ENCODE data around the gene RASL10A. TPM values are rescaled to one million over a fixed set of nuclear protein-coding genes. Genes with fewer than 3 reads are reported as not detected.

The RASL10A gene
- polyA plus RNA-seq, 3 donors: 0.35 to 2.1 (median 0.50) TPM

DNA sequence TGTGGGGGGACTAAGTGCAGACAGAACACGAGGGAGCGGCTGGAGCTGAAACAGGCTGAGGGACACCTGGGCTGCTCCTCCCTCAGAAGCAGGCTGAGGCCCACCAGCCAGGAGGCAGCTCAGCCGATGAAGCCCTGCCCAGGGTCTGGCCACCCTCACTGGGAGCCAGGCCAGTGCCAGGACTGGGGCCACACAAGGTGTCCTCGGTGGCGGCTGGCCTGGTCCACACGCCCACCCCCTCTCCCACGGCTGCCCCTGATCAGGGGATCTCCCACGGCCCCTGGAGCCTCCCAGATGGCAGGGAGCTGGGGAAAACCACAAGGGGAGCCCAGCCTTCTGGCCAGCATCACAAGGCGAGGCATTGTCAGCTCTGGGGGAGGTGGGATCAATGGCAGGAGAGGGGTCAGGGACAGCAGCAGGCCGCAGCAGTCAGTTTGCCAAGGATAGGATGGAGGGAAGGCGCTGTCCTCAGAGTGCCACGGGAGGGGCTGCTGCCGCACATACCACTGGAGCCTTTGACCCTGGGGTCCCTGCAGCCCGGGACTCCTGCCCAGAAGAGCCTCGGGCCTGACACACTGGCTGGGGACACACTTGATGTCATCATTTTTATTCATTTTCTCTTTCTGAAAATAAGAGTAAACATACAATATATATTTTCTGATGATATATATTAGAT is 11.7 kb upstream of the RASL10A start:
- H3K36me3 ChIP-seq (replicated peaks in 1 of 2; ENCODE audit: control insufficient read depth in 1 of 2, insufficient read depth in 2 of 2, low read length in 2 of 2): peaks cover 57 to 62% of the 10 kb centered on the region in 2 donors
- 97% methylated on average over 9 of the region's 15 CpGs for WGBS (ENCODE audit: insufficient coverage)
- no peak overlapping the region for H3K27ac ChIP-seq (ENCODE audit: low read depth in 1 of 2, low read length in 2 of 2)
- H3K27ac Mint-ChIP-seq: no peak overlapping the region
- H3K4me3 ChIP-seq (replicated peaks in 1 of 3; ENCODE audit: low read depth in 2 of 3, low read length in 3 of 3): no peak overlapping the region
- H3K79me2 ChIP-seq (ENCODE audit: insufficient read depth, low read length): no peaks in the 10 kb centered on the region
- peaks cover 0 to 3% (median 0%) of the 10 kb centered on the region in 7 donors for H3K9me3 Mint-ChIP-seq
- H3K9me3 ChIP-seq (replicated peaks in 1 of 2; ENCODE audit: control insufficient read depth in 1 of 2, insufficient read depth in 1 of 2, low read length in 2 of 2): no peaks in the 10 kb centered on the region
- H3K4me3 Mint-ChIP-seq: no peak overlapping the region
- no peak overlapping the region for H3K9ac ChIP-seq (ENCODE audit: insufficient read depth, low read length, poor library complexity, severe bottlenecking)
- intact Hi-C loops (cut with micrococcal nuclease): no loop called here
- peaks cover 0 to 2% (median 2%) of the 10 kb centered on the region in 3 donors for H3K27me3 Mint-ChIP-seq (ENCODE audit: low read depth in 3 of 3)
- H2AFZ ChIP-seq (ENCODE audit: insufficient read depth, low read depth, low read length, poor library complexity, severe bottlenecking): no peak overlapping the region
- H3K36me3 Mint-ChIP-seq: peaks cover 45 to 63% of the 10 kb centered on the region in 2 donors
- H3K4me1 Mint-ChIP-seq: no peaks in the 10 kb centered on the region
- H4K20me1 ChIP-seq (ENCODE audit: insufficient read depth, low read length): peaks cover 22% of the 10 kb centered on the region
- H3K27me3 ChIP-seq (ENCODE audit: control insufficient read depth in 2 of 2, insufficient read depth in 2 of 2, low read length in 2 of 2): no peaks in the 10 kb centered on the region
- H3K4me1 ChIP-seq (ENCODE audit: control insufficient read depth in 1 of 2, insufficient read depth in 2 of 2, low read length in 2 of 2): no peaks in the 10 kb centered on the region
- no peak for DNase-seq
- TF ChIP-seq, protein P1, sequence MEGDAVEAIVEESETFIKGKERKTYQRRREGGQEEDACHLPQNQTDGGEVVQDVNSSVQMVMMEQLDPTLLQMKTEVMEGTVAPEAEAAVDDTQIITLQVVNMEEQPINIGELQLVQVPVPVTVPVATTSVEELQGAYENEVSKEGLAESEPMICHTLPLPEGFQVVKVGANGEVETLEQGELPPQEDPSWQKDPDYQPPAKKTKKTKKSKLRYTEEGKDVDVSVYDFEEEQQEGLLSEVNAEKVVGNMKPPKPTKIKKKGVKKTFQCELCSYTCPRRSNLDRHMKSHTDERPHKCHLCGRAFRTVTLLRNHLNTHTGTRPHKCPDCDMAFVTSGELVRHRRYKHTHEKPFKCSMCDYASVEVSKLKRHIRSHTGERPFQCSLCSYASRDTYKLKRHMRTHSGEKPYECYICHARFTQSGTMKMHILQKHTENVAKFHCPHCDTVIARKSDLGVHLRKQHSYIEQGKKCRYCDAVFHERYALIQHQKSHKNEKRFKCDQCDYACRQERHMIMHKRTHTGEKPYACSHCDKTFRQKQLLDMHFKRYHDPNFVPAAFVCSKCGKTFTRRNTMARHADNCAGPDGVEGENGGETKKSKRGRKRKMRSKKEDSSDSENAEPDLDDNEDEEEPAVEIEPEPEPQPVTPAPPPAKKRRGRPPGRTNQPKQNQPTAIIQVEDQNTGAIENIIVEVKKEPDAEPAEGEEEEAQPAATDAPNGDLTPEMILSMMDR (IDR thresholded peaks at IDR 0.05): no peak
- no peak overlapping the region for H3K4me2 ChIP-seq (replicated peaks; ENCODE audit: extremely low read depth, low read length, poor library complexity, severe bottlenecking)

DNA sequence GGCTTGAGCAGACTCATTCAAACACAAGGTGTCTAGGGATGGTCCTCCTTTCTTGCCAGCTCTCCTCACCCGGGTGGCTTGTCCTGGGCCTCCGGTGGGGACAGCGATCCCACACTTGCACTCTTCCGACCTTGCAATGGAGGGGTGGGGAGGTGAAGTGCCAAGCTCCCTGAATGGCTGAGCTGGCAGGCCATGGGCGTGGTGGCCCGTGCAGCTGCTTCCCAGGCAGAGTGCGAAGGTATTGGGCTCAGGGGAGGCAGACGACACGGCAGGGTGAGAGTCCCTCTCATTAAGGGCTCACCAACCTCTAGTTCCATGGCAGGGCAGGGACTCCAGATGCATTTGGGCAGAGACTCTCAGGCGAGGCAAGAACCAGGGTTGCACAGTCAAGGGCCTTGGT is 11.0 kb upstream of the RASL10A start:
- peaks cover 0 to 3% (median 0%) of the 10 kb centered on the region in 7 donors for H3K9me3 Mint-ChIP-seq
- DNase-seq: no peak
- Histone ChIP-seq H2AFZ (ENCODE audit: insufficient read depth, low read depth, low read length, poor library complexity, severe bottlenecking) (no peak overlapping the region), H3K4me2 (replicated peaks; ENCODE audit: extremely low read depth, low read length, poor library complexity, severe bottlenecking) (no peak overlapping the region), H3K27ac (ENCODE audit: low read depth in 1 of 2, low read length in 2 of 2) (no peak overlapping the region), H3K4me1 (ENCODE audit: control insufficient read depth in 1 of 2, insufficient read depth in 2 of 2, low read length in 2 of 2) (no peaks in the 10 kb centered on the region), H3K36me3 (replicated peaks in 1 of 2; ENCODE audit: control insufficient read depth in 1 of 2, insufficient read depth in 2 of 2, low read length in 2 of 2) (peaks cover 49 to 54% of the 10 kb centered on the region in 2 donors), H4K20me1 (ENCODE audit: insufficient read depth, low read length) (peaks cover 19% of the 10 kb centered on the region), H3K79me2 (ENCODE audit: insufficient read depth, low read length) (no peaks in the 10 kb centered on the region), H3K9me3 (replicated peaks in 1 of 2; ENCODE audit: control insufficient read depth in 1 of 2, insufficient read depth in 1 of 2, low read length in 2 of 2) (no peaks in the 10 kb centered on the region), H3K9ac (ENCODE audit: insufficient read depth, low read length, poor library complexity, severe bottlenecking) (no peak overlapping the region), H3K27me3 (ENCODE audit: control insufficient read depth in 2 of 2, insufficient read depth in 2 of 2, low read length in 2 of 2) (no peaks in the 10 kb centered on the region), H3K4me3 (replicated peaks in 1 of 3; ENCODE audit: low read depth in 2 of 3, low read length in 3 of 3) (no peak overlapping the region)
- H3K27ac Mint-ChIP-seq: peak overlapping the region in 1 of 7 donors; percentile 63
- H3K4me3 Mint-ChIP-seq: no peak overlapping the region
- TF ChIP-seq, protein P1 (IDR thresholded peaks at IDR 0.05): no peak
- WGBS (ENCODE audit: insufficient coverage): 89% methylated on average over 7 of the region's 10 CpGs
- H3K36me3 Mint-ChIP-seq: peaks cover 39 to 55% of the 10 kb centered on the region in 2 donors
- intact Hi-C loops (cut with micrococcal nuclease): no loop called here
- H3K27me3 Mint-ChIP-seq (ENCODE audit: low read depth in 3 of 3): peaks cover 0 to 2% (median under 1%) of the 10 kb centered on the region in 3 donors
- H3K4me1 Mint-ChIP-seq: no peaks in the 10 kb centered on the region
